ENCODE results near the gene DELE1. TPM values are rescaled to one million over a fixed set of nuclear protein-coding genes. Genes with fewer than 3 reads are reported as not detected.

The DELE1 gene
- total and polyA plus RNA-seq, 2 donors (not counting 1 experiment from before 2014, with no cell fraction given), result 38.6 to 40.5 TPM

DNA sequence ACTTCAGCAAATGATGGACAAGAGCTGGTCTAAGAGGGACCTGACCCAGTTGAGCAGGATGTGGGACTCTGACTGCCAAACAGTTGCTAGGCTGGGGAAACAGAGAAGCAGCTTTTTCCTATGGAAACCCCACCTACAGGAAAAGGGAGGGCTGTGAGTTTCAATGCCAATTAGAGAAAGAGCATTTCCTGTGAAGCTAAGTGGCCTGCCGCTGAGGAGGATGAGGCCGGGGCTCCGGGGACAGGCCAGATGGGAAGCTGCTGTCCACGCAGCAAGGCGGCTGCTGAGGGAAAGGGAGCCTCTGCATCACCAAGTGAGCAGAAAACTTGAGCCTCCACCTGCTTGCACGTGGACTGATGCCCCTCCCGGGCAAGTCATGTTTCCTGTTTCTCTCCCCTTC lies 34.4 kb downstream of the DELE1 start, which contains the start of gene PCDH12:
PCDH12 (minus strand) TSS at position 90 of the 400 bp plus-strand sequence. CDS start 351 bp downstream, outside the sequence.
- Histone ChIP-seq H4K20me1 (ENCODE audit: control insufficient read depth, extremely low read depth, insufficient read depth, low read length) (no peaks in the 10 kb centered on the region), H3K4me1 (ENCODE audit: control insufficient read depth, extremely low read depth, insufficient read depth, low read length) (no peaks in the 10 kb centered on the region), H3K9ac (ENCODE audit: insufficient read depth, low read length) (no peak within 1 kb of the TSS), H3K36me3 (ENCODE audit: control insufficient read depth, insufficient read depth, low read length) (no peaks in the 10 kb centered on the region), H3K27ac (ENCODE audit: insufficient read depth, low read length) (no peak within 1 kb of the TSS), H3K4me2 (ENCODE audit: extremely low read depth, insufficient read depth, low read length) (no peak within 1 kb of the TSS), H2AFZ (ENCODE audit: low read length) (no peak within 1 kb of the TSS), H3K9me3 (ENCODE audit: control insufficient read depth, insufficient read depth, low read depth, low read length) (no peaks in the 10 kb centered on the region), H3K79me2 (ENCODE audit: control insufficient read depth, insufficient read depth, low read length) (no peaks in the 10 kb centered on the region), H3K27me3 (ENCODE audit: control insufficient read depth, insufficient read depth, low read length) (peaks cover 5% of the 10 kb centered on the region), H3K4me3 (replicated peaks in 1 of 4; ENCODE audit: control extremely low read depth in 1 of 4, insufficient read depth in 1 of 4, low read depth in 3 of 4, low read length in 4 of 4) (no peak within 1 kb of the TSS)
- DNase-seq (ENCODE audit: low read depth in 2 of 2), result no peak
- TF ChIP-seq EZH2 (IDR thresholded peaks at IDR 0.05; ENCODE audit: low read length, missing control alignments), result no peak
- TF ChIP-seq, protein P1, sequence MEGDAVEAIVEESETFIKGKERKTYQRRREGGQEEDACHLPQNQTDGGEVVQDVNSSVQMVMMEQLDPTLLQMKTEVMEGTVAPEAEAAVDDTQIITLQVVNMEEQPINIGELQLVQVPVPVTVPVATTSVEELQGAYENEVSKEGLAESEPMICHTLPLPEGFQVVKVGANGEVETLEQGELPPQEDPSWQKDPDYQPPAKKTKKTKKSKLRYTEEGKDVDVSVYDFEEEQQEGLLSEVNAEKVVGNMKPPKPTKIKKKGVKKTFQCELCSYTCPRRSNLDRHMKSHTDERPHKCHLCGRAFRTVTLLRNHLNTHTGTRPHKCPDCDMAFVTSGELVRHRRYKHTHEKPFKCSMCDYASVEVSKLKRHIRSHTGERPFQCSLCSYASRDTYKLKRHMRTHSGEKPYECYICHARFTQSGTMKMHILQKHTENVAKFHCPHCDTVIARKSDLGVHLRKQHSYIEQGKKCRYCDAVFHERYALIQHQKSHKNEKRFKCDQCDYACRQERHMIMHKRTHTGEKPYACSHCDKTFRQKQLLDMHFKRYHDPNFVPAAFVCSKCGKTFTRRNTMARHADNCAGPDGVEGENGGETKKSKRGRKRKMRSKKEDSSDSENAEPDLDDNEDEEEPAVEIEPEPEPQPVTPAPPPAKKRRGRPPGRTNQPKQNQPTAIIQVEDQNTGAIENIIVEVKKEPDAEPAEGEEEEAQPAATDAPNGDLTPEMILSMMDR (conservative IDR thresholded peaks at IDR 0.05 in 1 of 2, IDR thresholded peaks at IDR 0.05 in 1 of 2; ENCODE audit: low read depth in 1 of 2, low read length in 2 of 2), result no peak

- Histone ChIP-seq H3K36me3 (ENCODE audit: control insufficient read depth, insufficient read depth, low read length) (no peaks in the 10 kb centered on the region), H3K9me3 (ENCODE audit: control insufficient read depth, insufficient read depth, low read depth, low read length) (no peaks in the 10 kb centered on the region), H3K79me2 (ENCODE audit: control insufficient read depth, insufficient read depth, low read length) (no peaks in the 10 kb centered on the region), H3K4me3 (replicated peaks in 1 of 4; ENCODE audit: control extremely low read depth in 1 of 4, insufficient read depth in 1 of 4, low read depth in 3 of 4, low read length in 4 of 4) (no peak overlapping the region), H3K27ac (ENCODE audit: insufficient read depth, low read length) (no peak overlapping the region), H3K4me1 (ENCODE audit: control insufficient read depth, extremely low read depth, insufficient read depth, low read length) (no peaks in the 10 kb centered on the region), H3K27me3 (ENCODE audit: control insufficient read depth, insufficient read depth, low read length) (peaks cover 5% of the 10 kb centered on the region), H2AFZ (ENCODE audit: low read length) (no peak overlapping the region), H3K4me2 (ENCODE audit: extremely low read depth, insufficient read depth, low read length) (no peak overlapping the region), H3K9ac (ENCODE audit: insufficient read depth, low read length) (no peak overlapping the region), H4K20me1 (ENCODE audit: control insufficient read depth, extremely low read depth, insufficient read depth, low read length) (no peaks in the 10 kb centered on the region)
- TF ChIP-seq, protein P1 (conservative IDR thresholded peaks at IDR 0.05 in 1 of 2, IDR thresholded peaks at IDR 0.05 in 1 of 2; ENCODE audit: low read depth in 1 of 2, low read length in 2 of 2), result no peak
- TF ChIP-seq EZH2 (IDR thresholded peaks at IDR 0.05; ENCODE audit: low read length, missing control alignments), result no peak
- DNase-seq (ENCODE audit: low read depth in 2 of 2), result no peak
These were observed 35.0 kb downstream of the DELE1 start for GRCh38 chr5:141958546-141959172.

- Histone ChIP-seq H3K36me3 (ENCODE audit: control insufficient read depth, insufficient read depth, low read length) (no peaks in the 10 kb centered on the region), H3K79me2 (ENCODE audit: control insufficient read depth, insufficient read depth, low read length) (no peaks in the 10 kb centered on the region)
These were observed 36.3 kb downstream of the DELE1 start for GRCh38 chr5:141960018-141960417.

More at GRCh38 chr5:141960018-141960417, 36.3 kb downstream of the DELE1 start:
- no peaks in the 10 kb centered on the region for H4K20me1 ChIP-seq (ENCODE audit: control insufficient read depth, extremely low read depth, insufficient read depth, low read length)
- no peak overlapping the region for H3K27ac ChIP-seq (ENCODE audit: insufficient read depth, low read length)
- H3K4me3 ChIP-seq (replicated peaks in 1 of 4; ENCODE audit: control extremely low read depth in 1 of 4, insufficient read depth in 1 of 4, low read depth in 3 of 4, low read length in 4 of 4), result no peak overlapping the region
- no peaks in the 10 kb centered on the region for H3K9me3 ChIP-seq (ENCODE audit: control insufficient read depth, insufficient read depth, low read depth, low read length)
- no peak overlapping the region for H3K9ac ChIP-seq (ENCODE audit: insufficient read depth, low read length)
- H3K27me3 ChIP-seq (ENCODE audit: control insufficient read depth, insufficient read depth, low read length), result peaks cover 3% of the 10 kb centered on the region
- H3K4me1 ChIP-seq (ENCODE audit: control insufficient read depth, extremely low read depth, insufficient read depth, low read length), result no peaks in the 10 kb centered on the region
- no peak overlapping the region for H2AFZ ChIP-seq (ENCODE audit: low read length)
- TF ChIP-seq, protein P1 (conservative IDR thresholded peaks at IDR 0.05 in 1 of 2, IDR thresholded peaks at IDR 0.05 in 1 of 2; ENCODE audit: low read depth in 1 of 2, low read length in 2 of 2), result peak; percentile 31 to 32
- TF ChIP-seq EZH2 (IDR thresholded peaks at IDR 0.05; ENCODE audit: low read length, missing control alignments), result no peak
- H3K4me2 ChIP-seq (ENCODE audit: extremely low read depth, insufficient read depth, low read length), result no peak overlapping the region
- no peak for DNase-seq (ENCODE audit: low read depth in 2 of 2)

Measured in fibroblast of lung (primary cell).